Measurements from ENCODE around the gene MAN2A2. TPM values are rescaled to one million over a fixed set of nuclear protein-coding genes. Genes with fewer than 3 reads are reported as not detected.

Gene MAN2A2
- total RNA-seq, 4 donors from 2014 or later, result 46.8 to 109 (median 86.4) TPM

- Histone ChIP-seq H3K36me3 (no peaks in the 10 kb centered on the region), H3K9me3 (no peaks in the 10 kb centered on the region), H3K27me3 (no peaks in the 10 kb centered on the region), H3K4me3 (no peak overlapping the region), H3K27ac (no peak overlapping the region), H3K4me1 (peaks cover 0 to 18% (median 1%) of the 10 kb centered on the region in 4 donors)
- 78% methylated on average over 4 of the region's 5 CpGs; no CpG with 5 or more reads in 1 of the 2 donors for WGBS, 2 donors (ENCODE audit: low coverage in 1 of 2)
- intact Hi-C loops (cut with DNase I; ENCODE audit: low total_unique reads) (no loop called here), in situ Hi-C loops (cut with MboI; ENCODE audit: low pct_ligation_motif_present in 1 of 4, low pct_unique_long_range_greater_than_20kb in 1 of 4, low sequenced_read_pairs in 3 of 4) (no loop called here)
- DNase-seq, result no peak
- no peak for TF ChIP-seq EP300 (IDR thresholded peaks at IDR 0.05; ENCODE audit: low read depth)
- TF ChIP-seq POLR2A (IDR thresholded peaks at IDR 0.05), result no peak
- no peak for TF ChIP-seq CTCF (IDR thresholded peaks at IDR 0.05)
- TF ChIP-seq POLR2AphosphoS5 (IDR thresholded peaks at IDR 0.05), result no peak
Observed at GRCh38 chr15:90862964-90863778, 39.9 kb upstream of the MAN2A2 start.

- 94 to 97% methylated on average over 3 to 4 of the region's 4 CpGs for WGBS, 2 donors (ENCODE audit: low coverage in 1 of 2)
- no peaks in the 10 kb centered on the region for H3K27me3 ChIP-seq
- peaks cover 0 to 26% (median 6%) of the 10 kb centered on the region in 4 donors for H3K4me1 ChIP-seq
- TF ChIP-seq POLR2AphosphoS5 (IDR thresholded peaks at IDR 0.05) (no peak), CTCF (IDR thresholded peaks at IDR 0.05) (no peak), EP300 (IDR thresholded peaks at IDR 0.05; ENCODE audit: low read depth) (no peak), POLR2A (IDR thresholded peaks at IDR 0.05) (no peak)
- no peak overlapping the region for H3K4me3 ChIP-seq
- in situ Hi-C loops (cut with MboI; ENCODE audit: low pct_ligation_motif_present in 1 of 4, low pct_unique_long_range_greater_than_20kb in 1 of 4, low sequenced_read_pairs in 3 of 4) (no loop called here), intact Hi-C loops (cut with DNase I; ENCODE audit: low total_unique reads) (no loop called here)
- no peaks in the 10 kb centered on the region for H3K9me3 ChIP-seq
- no peak for DNase-seq
- no peak overlapping the region for H3K27ac ChIP-seq
- no peaks in the 10 kb centered on the region for H3K36me3 ChIP-seq
Observed at GRCh38 chr15:90863987-90864386, 39.1 kb upstream of the MAN2A2 start.

DNA sequence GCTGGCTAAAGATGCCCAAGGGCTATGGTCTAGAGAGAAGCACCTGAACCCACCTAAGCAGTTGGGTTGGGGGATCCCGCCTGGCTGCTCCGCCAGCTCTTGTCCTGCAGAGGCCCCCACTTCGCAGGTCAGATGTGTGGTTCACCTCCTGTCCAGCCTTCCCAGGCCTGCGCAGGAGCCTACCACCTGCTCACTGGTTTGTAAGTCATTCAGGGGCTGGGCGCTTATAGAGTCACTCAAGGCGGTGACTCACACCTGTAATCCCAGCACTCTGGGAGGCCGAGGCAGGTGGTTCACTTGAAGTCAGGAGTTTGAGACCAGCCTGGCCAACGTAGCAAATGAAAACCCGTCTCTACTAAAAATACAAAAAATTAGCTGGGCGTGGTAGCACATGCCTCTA, 38.6 kb upstream of the MAN2A2 start:
- 93% methylated on average over 10 of the region's 10 CpGs; no CpG with 5 or more reads in 1 of the 2 donors for WGBS, 2 donors (ENCODE audit: low coverage in 1 of 2)
- no peaks in the 10 kb centered on the region for H3K27me3 ChIP-seq
- in situ Hi-C loops (cut with MboI; ENCODE audit: low pct_ligation_motif_present in 1 of 4, low pct_unique_long_range_greater_than_20kb in 1 of 4, low sequenced_read_pairs in 3 of 4), result no loop called here
- no peak overlapping the region for H3K4me3 ChIP-seq
- intact Hi-C loops (cut with DNase I; ENCODE audit: low total_unique reads), result no loop called here
- peaks cover 0 to 32% (median 11%) of the 10 kb centered on the region in 4 donors for H3K4me1 ChIP-seq
- no peak for DNase-seq
- TF ChIP-seq EP300 (IDR thresholded peaks at IDR 0.05; ENCODE audit: low read depth) (no peak), CTCF (IDR thresholded peaks at IDR 0.05) (no peak), POLR2A (IDR thresholded peaks at IDR 0.05) (no peak), POLR2AphosphoS5 (IDR thresholded peaks at IDR 0.05) (no peak)
- no peaks in the 10 kb centered on the region for H3K9me3 ChIP-seq
- no peaks in the 10 kb centered on the region for H3K36me3 ChIP-seq
- H3K27ac ChIP-seq, result no peak overlapping the region

- Histone ChIP-seq H3K27me3 (no peaks in the 10 kb centered on the region), H3K4me3 (no peak overlapping the region), H3K4me1 (peaks cover 9 to 34% (median 23%) of the 10 kb centered on the region in 4 donors), H3K36me3 (no peaks in the 10 kb centered on the region), H3K27ac (no peak overlapping the region), H3K9me3 (no peaks in the 10 kb centered on the region)
- intact Hi-C loops (cut with DNase I; ENCODE audit: low total_unique reads), result no loop called here
- DNase-seq, result no peak
- no peak for TF ChIP-seq POLR2AphosphoS5 (IDR thresholded peaks at IDR 0.05)
- TF ChIP-seq POLR2A (IDR thresholded peaks at IDR 0.05), result no peak
- TF ChIP-seq EP300 (IDR thresholded peaks at IDR 0.05; ENCODE audit: low read depth), result no peak
- no peak for TF ChIP-seq CTCF (IDR thresholded peaks at IDR 0.05)
- WGBS, 2 donors (ENCODE audit: low coverage in 1 of 2), result 92 to 100% methylated on average over 4 of the region's 4 CpGs
- in situ Hi-C loops (cut with MboI; ENCODE audit: low pct_ligation_motif_present in 1 of 4, low pct_unique_long_range_greater_than_20kb in 1 of 4, low sequenced_read_pairs in 3 of 4), result no loop called here
Observed at GRCh38 chr15:90865702-90866101, 37.4 kb upstream of the MAN2A2 start.
